ENCODE measurements around the gene STK25. TPM values are rescaled to one million over a fixed set of nuclear protein-coding genes. Genes with fewer than 3 reads are reported as not detected.
"Not testable (repeated sequence)": the region's sequence is repeated elsewhere in the genome, so short reads cannot be mapped to it uniquely, and the experiment has no call there.

Gene STK25
- total RNA-seq, 1 experiment from 2014 or later = 79.5 TPM

GRCh38 chr2:241461693-241462677 is 46.4 kb downstream of the STK25 start:
- Histone ChIP-seq H3K36me3 (ENCODE audit: insufficient read depth, low read length) (no peaks in the 10 kb centered on the region), H2AFZ (ENCODE audit: low read length) (no peak overlapping the region), H3K4me1 (ENCODE audit: low read length) (0 out of 2 replicates have a peak, but pooled peaks cover 3% of the 10 kb centered on the region), H3K9ac (ENCODE audit: low read length) (no peak overlapping the region), H3K4me3 (ENCODE audit: low read length) (no peak overlapping the region), H3K4me2 (ENCODE audit: low read depth, low read length, poor library complexity, severe bottlenecking) (no peak overlapping the region), H3K27ac (ENCODE audit: low read length) (no peak overlapping the region), H3K79me2 (ENCODE audit: low read length) (no peaks in the 10 kb centered on the region), H4K20me1 (ENCODE audit: insufficient read depth, low read depth, low read length) (no peaks in the 10 kb centered on the region; the same call in 1 of the 2 replicates), H3K9me2 (replicated peaks; ENCODE audit: insufficient read depth, low read length) (no peaks in the 10 kb centered on the region), H3K27me3 (ENCODE audit: low read length) (no peaks in the 10 kb centered on the region), H3K9me3 (ENCODE audit: low read length) (no peaks in the 10 kb centered on the region)
- no peak for DNase-seq

GRCh38 chr2:241460631-241461030 is 47.8 kb downstream of the STK25 start:
- no peak overlapping the region for H3K27ac ChIP-seq (ENCODE audit: low read length)
- H3K4me2 ChIP-seq (ENCODE audit: low read depth, low read length, poor library complexity, severe bottlenecking) = no peak overlapping the region
- H3K4me1 ChIP-seq (ENCODE audit: low read length) = 0 out of 2 replicates have a peak, but pooled peaks cover 3% of the 10 kb centered on the region
- no peak overlapping the region for H2AFZ ChIP-seq (ENCODE audit: low read length)
- no peak for DNase-seq
- H4K20me1 ChIP-seq (ENCODE audit: insufficient read depth, low read depth, low read length) = no peaks in the 10 kb centered on the region; the same call in 1 of the 2 replicates
- H3K9me2 ChIP-seq (replicated peaks; ENCODE audit: insufficient read depth, low read length) = no peaks in the 10 kb centered on the region
- no peaks in the 10 kb centered on the region for H3K9me3 ChIP-seq (ENCODE audit: low read length)
- H3K9ac ChIP-seq (ENCODE audit: low read length) = no peak overlapping the region
- no peaks in the 10 kb centered on the region for H3K79me2 ChIP-seq (ENCODE audit: low read length)
- H3K4me3 ChIP-seq (ENCODE audit: low read length) = no peak overlapping the region
- H3K36me3 ChIP-seq (ENCODE audit: insufficient read depth, low read length) = no peaks in the 10 kb centered on the region
- H3K27me3 ChIP-seq (ENCODE audit: low read length) = no peaks in the 10 kb centered on the region

GRCh38 chr2:241459520-241459919 is 48.9 kb downstream of the STK25 start:
- no peaks in the 10 kb centered on the region; the same call in 1 of the 2 replicates for H4K20me1 ChIP-seq (ENCODE audit: insufficient read depth, low read depth, low read length)
- no peak overlapping the region for H3K4me3 ChIP-seq (ENCODE audit: low read length)
- H3K4me2 ChIP-seq (ENCODE audit: low read depth, low read length, poor library complexity, severe bottlenecking) = no peak overlapping the region
- H3K27me3 ChIP-seq (ENCODE audit: low read length) = no peaks in the 10 kb centered on the region
- H3K9me2 ChIP-seq (replicated peaks; ENCODE audit: insufficient read depth, low read length) = no peaks in the 10 kb centered on the region
- no peaks in the 10 kb centered on the region for H3K9me3 ChIP-seq (ENCODE audit: low read length)
- H3K36me3 ChIP-seq (ENCODE audit: insufficient read depth, low read length) = no peaks in the 10 kb centered on the region
- no peak overlapping the region for H3K9ac ChIP-seq (ENCODE audit: low read length)
- H3K27ac ChIP-seq (ENCODE audit: low read length) = no peak overlapping the region
- H3K4me1 ChIP-seq (ENCODE audit: low read length) = 0 out of 2 replicates have a peak, but pooled peaks cover 3% of the 10 kb centered on the region
- no peak for DNase-seq
- no peaks in the 10 kb centered on the region for H3K79me2 ChIP-seq (ENCODE audit: low read length)
- no peak overlapping the region for H2AFZ ChIP-seq (ENCODE audit: low read length)

GRCh38 chr2:241458687-241459086 is 49.7 kb downstream of the STK25 start:
- Histone ChIP-seq H3K9ac (ENCODE audit: low read length) (no peak overlapping the region), H3K9me3 (ENCODE audit: low read length) (no peaks in the 10 kb centered on the region), H3K4me2 (ENCODE audit: low read depth, low read length, poor library complexity, severe bottlenecking) (no peak overlapping the region), H3K79me2 (ENCODE audit: low read length) (no peaks in the 10 kb centered on the region), H3K4me3 (ENCODE audit: low read length) (no peak overlapping the region), H3K27ac (ENCODE audit: low read length) (no peak overlapping the region), H4K20me1 (ENCODE audit: insufficient read depth, low read depth, low read length) (no peaks in the 10 kb centered on the region; the same call in 1 of the 2 replicates), H2AFZ (ENCODE audit: low read length) (no peak overlapping the region), H3K4me1 (ENCODE audit: low read length) (0 out of 2 replicates have a peak, but pooled peaks cover 3% of the 10 kb centered on the region), H3K27me3 (ENCODE audit: low read length) (no peaks in the 10 kb centered on the region), H3K36me3 (ENCODE audit: insufficient read depth, low read length) (no peaks in the 10 kb centered on the region), H3K9me2 (replicated peaks; ENCODE audit: insufficient read depth, low read length) (no peaks in the 10 kb centered on the region)
- no peak for DNase-seq

- Histone ChIP-seq H3K4me1 (ENCODE audit: low read length) (0 out of 2 replicates have a peak, but pooled peaks cover 3% of the 10 kb centered on the region), H3K27me3 (ENCODE audit: low read length) (no peaks in the 10 kb centered on the region), H2AFZ (ENCODE audit: low read length) (no peak overlapping the region), H3K4me2 (ENCODE audit: low read depth, low read length, poor library complexity, severe bottlenecking) (no peak overlapping the region), H3K36me3 (ENCODE audit: insufficient read depth, low read length) (no peaks in the 10 kb centered on the region), H3K9me2 (replicated peaks; ENCODE audit: insufficient read depth, low read length) (no peaks in the 10 kb centered on the region), H3K27ac (ENCODE audit: low read length) (no peak overlapping the region), H4K20me1 (ENCODE audit: insufficient read depth, low read depth, low read length) (no peaks in the 10 kb centered on the region; the same call in 1 of the 2 replicates), H3K4me3 (ENCODE audit: low read length) (no peak overlapping the region), H3K9ac (ENCODE audit: low read length) (no peak overlapping the region), H3K79me2 (ENCODE audit: low read length) (no peaks in the 10 kb centered on the region), H3K9me3 (ENCODE audit: low read length) (no peaks in the 10 kb centered on the region)
- no peak for DNase-seq
These were observed 51.8 kb downstream of the STK25 start for GRCh38 chr2:241456546-241456945.

GRCh38 chr2:241454837-241455485 is 53.4 kb downstream of the STK25 start:
- Histone ChIP-seq H2AFZ (ENCODE audit: low read length) (no peak overlapping the region), H3K4me3 (ENCODE audit: low read length) (no peak overlapping the region), H3K9me2 (replicated peaks; ENCODE audit: insufficient read depth, low read length) (no peaks in the 10 kb centered on the region), H3K27ac (ENCODE audit: low read length) (no peak overlapping the region), H3K4me1 (ENCODE audit: low read length) (0 out of 2 replicates have a peak, but pooled peaks cover 2% of the 10 kb centered on the region), H3K27me3 (ENCODE audit: low read length) (no peaks in the 10 kb centered on the region), H3K79me2 (ENCODE audit: low read length) (no peaks in the 10 kb centered on the region), H4K20me1 (ENCODE audit: insufficient read depth, low read depth, low read length) (no peaks in the 10 kb centered on the region; the same call in 1 of the 2 replicates), H3K9ac (ENCODE audit: low read length) (no peak overlapping the region), H3K9me3 (ENCODE audit: low read length) (no peaks in the 10 kb centered on the region), H3K4me2 (ENCODE audit: low read depth, low read length, poor library complexity, severe bottlenecking) (no peak overlapping the region), H3K36me3 (ENCODE audit: insufficient read depth, low read length) (no peaks in the 10 kb centered on the region)
- DNase-seq = no peak

- H3K4me2 ChIP-seq (ENCODE audit: low read depth, low read length, poor library complexity, severe bottlenecking); DNase-seq; H4K20me1 ChIP-seq (ENCODE audit: insufficient read depth, low read depth, low read length); H3K27ac ChIP-seq (ENCODE audit: low read length); H3K9me2 ChIP-seq (replicated peaks; ENCODE audit: insufficient read depth, low read length); H3K79me2 ChIP-seq (ENCODE audit: low read length); H3K4me1 ChIP-seq (ENCODE audit: low read length); H3K9me3 ChIP-seq (ENCODE audit: low read length); H2AFZ ChIP-seq (ENCODE audit: low read length); H3K36me3 ChIP-seq (ENCODE audit: insufficient read depth, low read length); H3K9ac ChIP-seq (ENCODE audit: low read length); H3K4me3 ChIP-seq (ENCODE audit: low read length); H3K27me3 ChIP-seq (ENCODE audit: low read length): not testable (repeated sequence)
These were observed 54.5 kb downstream of the STK25 start for GRCh38 chr2:241453919-241454318.
